D721Med (cell line): ENCODE data around the gene TBC1D22A.

ENCODE experiments used
- DNase-seq: peaks from one replicate; pipeline ENCODE4 v3.0.0; 2011; ENCODE audit warnings: low spot score; ENCODE audit not compliant: insufficient read length
- FAIRE-seq: peaks from 2 replicates; lab custom pipeline; 2011; peaks lifted over from hg19 to GRCh38; lab: Jason Lieb, UNC
- CTCF ChIP-seq: IDR thresholded peaks from 2 replicates; pipeline ENCODE4 v1.5.1; 2012; ENCODE audit warnings: mild to moderate bottlenecking, control low read depth; ENCODE audit not compliant: insufficient read depth; ENCODE audit errors: missing control alignments

The TBC1D22A gene

GRCh38 chr22:46902998-46903916 is 140.8 kb downstream of the TBC1D22A start:
- no peak for DNase-seq
- no peak for FAIRE-seq
- no peak for TF ChIP-seq CTCF

GRCh38 chr22:46905415-46905814 is 143.0 kb downstream of the TBC1D22A start:
- TF ChIP-seq CTCF: no peak
- DNase-seq (no peak), FAIRE-seq (no peak)

- TF ChIP-seq CTCF: no peak
- DNase-seq: no peak
- no peak for FAIRE-seq
Observed at GRCh38 chr22:46905834-46906233, 143.4 kb downstream of the TBC1D22A start.

GRCh38 chr22:46906326-46907045 is 144.0 kb downstream of the TBC1D22A start:
- no peak for TF ChIP-seq CTCF
- DNase-seq (no peak), FAIRE-seq (no peak)

GRCh38 chr22:46907241-46908215 is 145.1 kb downstream of the TBC1D22A start:
- TF ChIP-seq CTCF: no peak
- DNase-seq (no peak), FAIRE-seq (no peak)

GRCh38 chr22:46908641-46909107 is 146.2 kb downstream of the TBC1D22A start:
- no peak for TF ChIP-seq CTCF
- no peak for FAIRE-seq
- no peak for DNase-seq
